GM12892 (cell line): ENCODE results near the gene ARL15.

Experiments used
- POLR2A ChIP-seq: IDR thresholded peaks from 2 replicates; pipeline ENCODE4 v1.6.1; 2011; ENCODE audit warnings: low read depth, low read length, control low read depth
- POLR2AphosphoS5 ChIP-seq: IDR thresholded peaks from 2 replicates; pipeline ENCODE4 v1.6.1; 2011; ENCODE audit warnings: low read depth, low read length, control low read depth
- TAF1 ChIP-seq: IDR thresholded peaks from 2 replicates; pipeline ENCODE4 v1.6.1; 2011; ENCODE audit warnings: low read depth, mild to moderate bottlenecking, control low read depth, low read length, borderline replicate concordance

- TF ChIP-seq TAF1 (no peak), POLR2AphosphoS5 (no peak), POLR2A (no peak)
Measured at GRCh38 chr5:54037205-54037604, 273.2 kb downstream of the ARL15 start.
